Thyroid gland (tissue), 4 donors: Measurements from ENCODE around the gene TBC1D4. TPM values are rescaled to one million over a fixed set of nuclear protein-coding genes. Genes with fewer than 3 reads are reported as not detected.

Experiments used
- DNase-seq, 2 donors: peaks; one replicate each; pipeline ENCODE4 v3.0.0-alpha.2; 2019
- H3K27ac ChIP-seq, 3 donors: fragments of 200-600 bp; sonication (generic); 1 replicate in 2 of 3; 2 replicates in 1 of 3; pipeline ENCODE4 v1.5.1; 2016 to 2019; ENCODE audit warnings: mild to moderate bottlenecking in 1 of 3, moderate library complexity in 1 of 3
- H3K27me3 ChIP-seq: fragments of 200-600 bp; sonication (generic); one replicate; pipeline ENCODE4 v1.5.1; 2019
- H3K36me3 ChIP-seq, 2 donors: fragments of 200-600 bp; sonication (generic); one replicate each; pipeline ENCODE4 v1.5.1; 2016 to 2019
- H3K4me1 ChIP-seq, 2 donors: fragments of 200-600 bp; sonication (generic); one replicate each; pipeline ENCODE4 v1.5.1; 2017 to 2019
- H3K4me3 ChIP-seq, 3 donors: fragments of 200-600 bp; sonication (generic); replicated peaks in 1 of 3; 1 replicate in 2 of 3; 2 replicates in 1 of 3; pipeline ENCODE4 v1.5.1; 2016; ENCODE audit warnings: mild to moderate bottlenecking in 1 of 3
- H3K9me3 ChIP-seq: fragments of 200-600 bp; sonication (generic); one replicate; pipeline ENCODE4 v1.5.1; 2017
- POLR2A ChIP-seq, 2 donors: fragments of 450-650 bp; IDR thresholded peaks; one replicate each; pipeline ENCODE4 v1.6.1; 2017; ENCODE audit warnings: antibody characterized with exemption in 2 of 2, mild to moderate bottlenecking in 2 of 2, moderate library complexity in 1 of 2
- WGBS, 2 donors: methylation state at CpG; one replicate each; pipeline ENCODE4 v1.1.5; 2017; 5-methylcytosine and 5-hydroxymethylcytosine counted together
- intact Hi-C: fragments of 100-400 bp; cut with DNase I; formaldehyde crosslinking; loops from one replicate; pipeline ENCODE4 v1.15.1; 2023
- total RNA-seq, 4 donors: library from RNA; depleted of rRNA; stranded (reverse); fragments of >200 nt; gene quantifications; one replicate each; pipeline ENCODE4 v1.2.3, GENCODE V29; 2016
- TF ChIP-seq, protein P1 (sequence below), 6 experiments: fragments of 200-600 bp in 3 of 6; fragments of 450-650 bp in 3 of 6; sonication (generic) in 3 of 6; IDR thresholded peaks; one replicate each; pipeline ENCODE4 v1.5.1; 2016 to 2019; ENCODE audit warnings: antibody characterized with exemption in 6 of 6, mild to moderate bottlenecking in 2 of 6, inconsistent platforms in 1 of 6, moderate library complexity in 1 of 6

Gene TBC1D4
- total RNA-seq, 4 donors from 2014 or later = 42.5 to 72.6 (median 70.6) TPM

GRCh38 chr13:75514080-75514995 is 32.4 kb upstream of the TBC1D4 start:
- H3K27me3 ChIP-seq = no peaks in the 10 kb centered on the region
- H3K4me3 ChIP-seq = no peak overlapping the region
- no peak for DNase-seq
- no peaks in the 10 kb centered on the region for H3K9me3 ChIP-seq
- no peak for TF ChIP-seq POLR2A (IDR thresholded peaks at IDR 0.05)
- TF ChIP-seq, protein P1, sequence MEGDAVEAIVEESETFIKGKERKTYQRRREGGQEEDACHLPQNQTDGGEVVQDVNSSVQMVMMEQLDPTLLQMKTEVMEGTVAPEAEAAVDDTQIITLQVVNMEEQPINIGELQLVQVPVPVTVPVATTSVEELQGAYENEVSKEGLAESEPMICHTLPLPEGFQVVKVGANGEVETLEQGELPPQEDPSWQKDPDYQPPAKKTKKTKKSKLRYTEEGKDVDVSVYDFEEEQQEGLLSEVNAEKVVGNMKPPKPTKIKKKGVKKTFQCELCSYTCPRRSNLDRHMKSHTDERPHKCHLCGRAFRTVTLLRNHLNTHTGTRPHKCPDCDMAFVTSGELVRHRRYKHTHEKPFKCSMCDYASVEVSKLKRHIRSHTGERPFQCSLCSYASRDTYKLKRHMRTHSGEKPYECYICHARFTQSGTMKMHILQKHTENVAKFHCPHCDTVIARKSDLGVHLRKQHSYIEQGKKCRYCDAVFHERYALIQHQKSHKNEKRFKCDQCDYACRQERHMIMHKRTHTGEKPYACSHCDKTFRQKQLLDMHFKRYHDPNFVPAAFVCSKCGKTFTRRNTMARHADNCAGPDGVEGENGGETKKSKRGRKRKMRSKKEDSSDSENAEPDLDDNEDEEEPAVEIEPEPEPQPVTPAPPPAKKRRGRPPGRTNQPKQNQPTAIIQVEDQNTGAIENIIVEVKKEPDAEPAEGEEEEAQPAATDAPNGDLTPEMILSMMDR (IDR thresholded peaks at IDR 0.05) = no peak
- WGBS, 2 donors = 83 to 86% methylated on average over 3 of the region's 3 CpGs
- H3K27ac ChIP-seq = no peak overlapping the region
- intact Hi-C loops = no loop called here
- H3K4me1 ChIP-seq = no peaks in the 10 kb centered on the region
- no peaks in the 10 kb centered on the region for H3K36me3 ChIP-seq

- Histone ChIP-seq H3K9me3 (no peaks in the 10 kb centered on the region), H3K27me3 (no peaks in the 10 kb centered on the region), H3K27ac (no peak overlapping the region), H3K4me3 (no peak overlapping the region), H3K4me1 (no peaks in the 10 kb centered on the region), H3K36me3 (no peaks in the 10 kb centered on the region)
- no peak for TF ChIP-seq POLR2A (IDR thresholded peaks at IDR 0.05)
- TF ChIP-seq, protein P1 (IDR thresholded peaks at IDR 0.05) = no peak
- whole genome bisulfite sequencing, 2 donors = 87 to 94% methylated on average over 5 of the region's 5 CpGs
- no peak for DNase-seq
- intact Hi-C loops = no loop called here
These were observed 31.3 kb upstream of the TBC1D4 start for GRCh38 chr13:75513271-75513670.

DNA sequence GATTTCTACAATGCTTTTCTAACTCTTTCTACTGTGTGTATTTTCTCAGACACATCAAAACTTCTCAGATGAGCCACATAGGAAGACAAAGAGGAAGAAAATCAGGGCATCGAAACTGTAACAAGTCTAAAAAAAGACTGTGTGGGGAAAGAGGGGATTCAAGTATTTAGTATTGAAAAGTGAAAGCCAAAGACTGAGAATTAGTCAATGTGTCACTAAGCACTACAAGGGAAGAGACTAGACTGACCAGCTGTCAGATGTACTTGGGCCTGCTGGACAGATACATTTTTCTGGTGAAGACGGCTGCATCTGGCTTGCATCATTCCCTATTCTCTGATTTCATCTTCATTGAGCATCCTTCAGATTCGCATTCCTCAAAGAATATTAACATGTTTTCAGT is 30.3 kb upstream of the TBC1D4 start:
- Histone ChIP-seq H3K4me3 (no peak overlapping the region), H3K36me3 (no peaks in the 10 kb centered on the region), H3K4me1 (peaks cover under 1 to 2% of the 10 kb centered on the region in 2 donors), H3K27me3 (no peaks in the 10 kb centered on the region), H3K9me3 (no peaks in the 10 kb centered on the region), H3K27ac (no peak overlapping the region)
- no peak for TF ChIP-seq POLR2A (IDR thresholded peaks at IDR 0.05)
- TF ChIP-seq, protein P1 (IDR thresholded peaks at IDR 0.05) = no peak
- no peak for DNase-seq
- intact Hi-C loops = no loop called here
- 90 to 91% methylated on average over 3 of the region's 3 CpGs for WGBS, 2 donors

DNA sequence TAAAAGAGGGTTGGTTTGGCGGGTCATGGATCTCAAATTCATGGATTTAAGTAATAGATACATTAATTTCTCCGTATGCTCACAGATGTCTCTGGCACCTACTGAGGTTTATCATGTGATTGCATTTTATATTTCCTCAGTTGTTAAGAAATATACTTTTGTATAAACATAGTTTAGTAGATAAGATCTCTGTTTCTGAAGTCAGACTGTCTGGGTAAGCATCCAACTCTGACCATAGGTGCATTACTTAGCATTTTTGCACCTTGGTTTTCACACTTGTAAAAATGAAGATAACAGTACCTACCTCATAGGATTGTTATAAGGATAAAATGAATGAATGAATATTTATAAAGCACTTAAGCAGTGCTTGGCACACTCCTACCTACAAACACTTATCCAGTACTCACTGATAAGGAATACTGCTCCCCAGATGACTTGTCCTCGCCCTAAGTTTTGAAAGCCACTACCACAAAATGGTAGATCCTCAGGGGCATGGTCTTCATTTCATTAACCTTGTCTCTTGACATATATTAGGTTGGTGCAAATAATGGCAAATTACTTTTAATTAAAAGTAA is 29.2 kb upstream of the TBC1D4 start:
- Histone ChIP-seq H3K27me3 (no peaks in the 10 kb centered on the region), H3K36me3 (no peaks in the 10 kb centered on the region), H3K9me3 (no peaks in the 10 kb centered on the region), H3K4me1 (peaks cover 10 to 12% of the 10 kb centered on the region in 2 donors), H3K4me3 (no peak overlapping the region), H3K27ac (no peak overlapping the region)
- 92 to 95% methylated on average over 3 of the region's 3 CpGs for WGBS, 2 donors
- TF ChIP-seq POLR2A (IDR thresholded peaks at IDR 0.05) = no peak
- TF ChIP-seq, protein P1 (IDR thresholded peaks at IDR 0.05) = no peak
- no peak for DNase-seq
- intact Hi-C loops = no loop called here

DNA sequence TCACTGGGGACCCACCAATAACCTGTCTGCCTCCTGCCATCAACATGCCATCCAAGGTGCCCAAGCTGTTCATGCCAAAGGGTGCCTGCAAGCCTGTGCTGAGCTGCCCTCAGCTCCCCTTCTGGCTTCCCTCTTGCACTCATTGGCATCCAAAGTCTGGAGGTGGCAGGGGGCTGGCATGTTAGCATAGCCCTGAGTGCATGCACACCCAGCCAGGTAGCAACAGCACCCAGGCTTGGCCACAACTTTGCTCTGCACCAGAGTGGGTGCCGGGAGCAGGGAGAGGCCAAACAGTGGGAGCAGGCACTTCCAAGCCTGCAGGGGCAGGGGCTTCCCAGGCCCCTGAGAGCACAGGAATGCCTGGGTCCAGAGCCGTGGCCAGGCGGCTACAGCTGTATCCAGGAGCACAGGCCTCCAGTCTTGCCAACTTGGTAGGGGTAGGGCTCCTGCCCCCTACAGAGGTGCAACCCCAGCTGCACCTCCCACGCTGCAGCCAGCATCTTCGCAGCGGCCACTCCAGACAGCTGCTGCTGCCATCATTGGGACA is 26.1 kb upstream of the TBC1D4 start:
- Histone ChIP-seq H3K27me3 (no peaks in the 10 kb centered on the region), H3K4me3 (no peak overlapping the region), H3K36me3 (no peaks in the 10 kb centered on the region), H3K4me1 (peaks cover 10 to 21% of the 10 kb centered on the region in 2 donors), H3K27ac (no peak overlapping the region), H3K9me3 (no peaks in the 10 kb centered on the region)
- 97 to 98% methylated on average over 3 to 6 of the region's 6 CpGs for WGBS, 2 donors
- TF ChIP-seq, protein P1 (IDR thresholded peaks at IDR 0.05) = no peak
- no peak for TF ChIP-seq POLR2A (IDR thresholded peaks at IDR 0.05)
- DNase-seq = no peak
- intact Hi-C loops = no loop called here
